Hematopoietic multipotent progenitor cell treated with erythropoietin and hydrocortisone succinate and interleukin-3 and kit ligand, for 17 days (in vitro differentiated cells): Measurements from ENCODE around the gene M6PR.
"Not testable (repeated sequence)": the region's sequence is repeated elsewhere in the genome, so short reads cannot be mapped to it uniquely, and the experiment has no call there.

ENCODE experiments used
- DNase-seq: peaks from one replicate; pipeline ENCODE4 v3.0.0-alpha.2; 2015; ENCODE audit warnings: low spot score

Gene M6PR

DNA sequence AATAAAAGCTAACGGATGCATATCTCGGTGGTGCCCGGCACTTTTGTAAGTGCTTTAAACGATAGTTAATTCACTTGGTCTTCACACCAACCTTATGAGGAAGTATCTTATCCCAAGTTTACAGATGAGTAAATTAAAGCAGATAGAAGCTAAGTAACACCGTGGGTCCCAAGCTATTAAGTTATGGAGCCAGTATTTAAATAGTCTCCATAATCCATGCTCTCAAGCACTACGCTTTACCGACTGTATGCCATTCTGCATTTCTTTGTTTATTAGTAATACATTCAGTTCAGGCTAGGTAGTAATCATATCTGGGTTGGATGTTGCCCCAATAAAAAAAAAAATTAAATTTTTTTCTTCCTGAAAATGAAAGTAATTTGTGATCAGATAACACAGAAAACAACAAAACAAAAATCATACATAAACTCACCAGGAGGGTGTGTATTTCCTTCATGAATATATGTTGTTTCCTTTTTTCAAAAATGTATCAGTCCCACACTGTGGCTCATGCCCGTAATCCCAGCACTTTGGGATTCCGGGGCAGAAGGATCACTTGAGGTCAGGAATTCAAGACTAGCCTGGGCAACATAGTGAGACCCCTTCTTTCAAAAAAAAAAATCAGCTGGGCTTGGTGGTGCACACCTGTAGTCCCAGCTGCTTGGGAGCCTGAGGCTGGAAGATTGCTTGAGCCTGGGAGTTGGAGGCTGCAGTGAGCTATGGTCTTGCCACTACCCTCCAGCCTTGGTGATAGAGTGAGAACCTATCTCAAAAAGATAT lies 1.4 kb upstream of the M6PR start:
- DNase-seq = peak; percentile 8

DNA sequence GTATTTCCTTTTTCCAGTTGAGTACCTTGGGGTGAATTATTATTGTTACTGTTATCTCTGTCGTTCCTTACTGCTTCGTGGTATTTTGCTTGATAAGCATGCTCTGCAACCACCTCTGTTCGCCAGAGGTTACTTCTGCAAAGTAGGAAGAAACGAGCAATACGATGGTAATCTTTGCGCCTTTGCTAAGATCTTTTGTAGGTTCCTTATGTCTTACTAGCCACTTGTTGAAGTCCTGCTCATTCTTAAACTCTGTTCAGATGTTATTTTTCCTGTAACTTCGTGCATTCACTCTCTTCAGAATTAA lies 729 bp upstream of the M6PR start:
- no peak for DNase-seq

DNA sequence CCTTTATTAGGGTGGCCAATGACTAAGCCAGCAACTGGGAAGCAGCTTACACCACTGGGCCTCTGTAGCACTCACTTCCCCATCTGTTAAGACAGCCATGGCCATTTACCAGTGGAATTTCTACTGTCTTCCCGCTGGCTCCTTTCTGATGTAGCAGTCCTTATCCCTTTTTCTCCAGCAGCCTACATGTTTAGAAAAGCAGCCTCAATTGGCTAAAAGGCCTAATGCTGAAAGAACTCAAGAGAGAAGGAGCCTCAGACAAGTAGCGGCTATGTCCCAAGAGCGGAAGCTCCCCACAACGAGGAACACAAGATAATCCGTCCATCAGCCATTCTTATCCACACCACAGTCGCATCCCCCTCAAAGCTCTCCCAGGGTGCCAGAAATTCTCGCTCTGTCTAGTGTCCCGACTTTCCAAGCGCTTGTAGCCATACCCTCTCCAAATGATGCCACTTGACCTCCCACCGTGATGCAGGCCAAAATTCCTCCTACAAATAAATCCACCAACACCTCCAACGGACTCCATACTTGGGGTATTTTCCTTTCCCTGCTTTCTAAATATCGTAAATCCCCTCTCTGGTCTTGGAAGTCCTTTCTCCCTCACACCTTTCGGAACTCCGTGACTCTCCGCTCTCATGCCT lies 624 bp downstream of the M6PR start:
- no peak for DNase-seq

- DNase-seq = peak; percentile 8
Observed at GRCh38 chr12:8947737-8948136, 1.7 kb downstream of the M6PR start.

GRCh38 chr12:8946733-8947132 lies 2.7 kb downstream of the M6PR start:
- no peak for DNase-seq

DNA sequence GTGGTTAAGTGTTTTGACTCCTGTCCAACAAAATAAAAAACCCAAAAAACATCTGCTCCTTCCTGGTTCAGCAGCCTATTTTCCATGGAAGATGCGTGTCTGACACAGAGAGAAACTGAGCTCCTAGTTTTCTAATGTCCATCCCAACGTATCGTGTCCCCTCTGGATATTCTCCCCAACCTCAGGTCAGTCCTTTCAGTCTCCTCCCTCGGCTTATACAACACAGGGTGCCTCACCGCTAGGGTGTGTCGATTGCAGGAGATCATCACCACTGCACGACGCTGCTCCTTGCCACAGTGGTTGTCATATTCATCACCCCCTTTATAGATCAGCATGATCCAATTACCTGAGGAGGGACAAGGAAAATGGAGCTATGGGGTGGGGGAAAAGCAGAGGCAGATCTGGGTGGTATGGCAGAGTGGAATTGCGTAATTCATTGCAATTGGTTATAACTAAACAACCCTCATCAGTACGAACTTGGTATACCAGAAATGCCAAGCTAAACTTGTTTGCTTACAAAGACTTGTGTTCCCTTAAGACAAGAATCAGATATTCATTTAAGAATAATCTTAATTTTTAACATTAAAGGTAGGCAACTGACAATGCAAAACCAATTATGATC lies 5.8 kb downstream of the M6PR start:
- no peak for DNase-seq

DNA sequence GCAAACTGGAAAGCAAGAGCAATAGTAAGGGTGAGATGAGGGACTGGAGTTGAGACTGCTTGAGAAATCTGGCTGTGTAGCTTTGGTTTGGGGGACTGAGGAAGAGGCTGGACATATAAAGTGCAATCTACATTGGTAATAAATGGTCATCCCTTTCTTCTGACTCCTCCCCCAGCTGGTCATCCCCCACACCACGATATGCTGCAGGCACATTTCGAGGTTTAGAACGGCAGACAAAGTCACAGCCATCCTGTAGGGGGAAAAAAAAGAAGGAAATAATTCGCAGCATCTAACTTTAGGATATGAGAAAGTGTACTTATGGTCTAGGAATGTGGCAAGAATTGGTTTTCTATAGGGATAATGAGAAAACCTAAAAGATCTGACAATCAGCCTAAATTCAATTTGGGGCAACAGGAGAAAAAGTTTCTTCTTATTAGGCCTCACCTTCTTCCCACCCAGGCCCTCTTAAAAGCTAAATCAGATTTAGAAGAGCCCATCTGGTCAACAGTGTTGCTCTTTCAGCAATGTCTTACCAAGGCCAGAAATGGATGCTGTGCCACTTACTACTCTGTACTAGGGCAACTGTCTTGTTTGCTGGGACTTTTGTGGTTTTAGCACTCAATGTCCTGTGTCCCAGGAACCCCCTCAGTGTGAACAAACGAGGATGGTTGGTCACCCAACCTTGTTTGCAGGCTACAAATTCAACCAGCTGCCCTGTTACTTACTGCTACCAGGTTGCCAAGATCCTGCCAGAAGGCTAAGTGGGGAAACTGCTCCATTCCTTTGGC lies 7.6 kb downstream of the M6PR start:
- DNase-seq = no peak

GRCh38 chr12:8937842-8938442 lies 11.5 kb downstream of the M6PR start:
- not testable (repeated sequence) for DNase-seq

- no peak for DNase-seq
Observed at GRCh38 chr12:8936735-8937134, 12.7 kb downstream of the M6PR start.

DNA sequence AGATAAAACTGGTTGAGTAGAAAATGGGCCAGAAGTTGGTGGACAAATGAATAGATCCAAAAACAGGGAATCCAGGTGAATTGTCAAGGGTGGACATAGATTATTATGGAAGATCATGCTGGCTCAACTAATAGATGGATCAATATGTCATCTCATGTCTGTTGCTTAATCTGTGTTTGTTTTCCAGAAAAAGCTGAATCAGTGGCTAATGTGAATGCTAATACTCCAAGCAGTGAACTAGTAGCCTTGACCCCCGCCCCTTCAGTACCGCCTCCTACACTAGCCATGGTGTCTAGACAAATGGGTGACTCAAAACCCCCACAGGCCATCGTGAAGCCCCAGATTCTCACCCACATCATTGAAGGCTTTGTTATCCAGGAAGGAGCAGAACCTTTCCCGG lies 15.4 kb downstream of the M6PR start:
- not testable (repeated sequence) for DNase-seq

DNA sequence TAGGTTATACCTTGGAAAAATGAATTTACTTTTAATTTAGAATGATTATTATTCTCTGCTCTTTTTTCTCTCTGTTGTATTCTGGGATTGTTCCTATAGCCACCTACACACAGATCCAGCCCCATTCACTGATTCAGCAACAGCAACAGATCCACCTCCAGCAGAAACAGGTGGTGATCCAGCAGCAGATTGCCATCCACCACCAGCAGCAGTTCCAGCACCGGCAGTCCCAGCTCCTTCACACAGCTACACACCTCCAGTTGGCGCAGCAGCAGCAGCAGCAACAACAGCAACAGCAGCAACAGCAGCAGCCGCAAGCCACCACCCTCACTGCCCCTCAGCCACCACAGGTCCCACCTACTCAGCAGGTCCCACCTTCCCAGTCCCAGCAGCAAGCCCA lies 17.0 kb downstream of the M6PR start:
- not testable (repeated sequence) for DNase-seq

DNA sequence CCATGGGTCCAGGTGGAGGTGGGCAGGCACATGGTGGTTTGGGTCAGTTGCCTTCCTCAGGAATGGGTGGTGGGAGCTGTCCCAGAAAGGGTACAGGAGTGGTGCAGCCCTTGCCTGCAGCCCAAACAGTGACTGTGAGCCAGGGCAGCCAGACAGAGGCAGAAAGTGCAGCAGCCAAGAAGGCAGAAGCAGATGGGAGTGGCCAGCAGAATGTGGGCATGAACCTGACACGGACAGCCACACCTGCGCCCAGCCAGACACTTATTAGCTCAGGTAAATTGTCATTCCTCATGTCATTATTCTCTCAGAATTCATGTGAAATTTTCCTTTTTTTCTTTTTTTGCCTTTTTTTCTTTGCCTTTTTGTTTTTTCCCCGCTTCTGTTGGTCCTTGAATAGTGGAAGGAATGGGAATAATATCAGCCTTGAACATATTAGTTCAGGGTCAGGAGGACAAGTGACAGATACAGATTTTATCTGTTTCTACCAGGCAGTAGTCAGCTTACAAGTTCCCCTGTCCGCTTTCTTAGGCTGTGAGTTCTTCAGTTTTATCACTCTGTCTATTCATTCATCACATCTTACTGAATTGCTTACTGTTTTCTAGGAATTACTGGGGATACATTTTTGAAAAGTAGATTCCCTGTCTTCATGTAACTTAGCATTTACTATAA lies 18.7 kb downstream of the M6PR start:
- not testable (repeated sequence) for DNase-seq

- no peak for DNase-seq
Observed at GRCh38 chr12:8922544-8922943, 26.9 kb downstream of the M6PR start.

GRCh38 chr12:8919643-8920042 lies 29.8 kb downstream of the M6PR start:
- DNase-seq = not testable (repeated sequence)

GRCh38 chr12:8917751-8918150 lies 31.7 kb downstream of the M6PR start:
- no peak for DNase-seq

DNA sequence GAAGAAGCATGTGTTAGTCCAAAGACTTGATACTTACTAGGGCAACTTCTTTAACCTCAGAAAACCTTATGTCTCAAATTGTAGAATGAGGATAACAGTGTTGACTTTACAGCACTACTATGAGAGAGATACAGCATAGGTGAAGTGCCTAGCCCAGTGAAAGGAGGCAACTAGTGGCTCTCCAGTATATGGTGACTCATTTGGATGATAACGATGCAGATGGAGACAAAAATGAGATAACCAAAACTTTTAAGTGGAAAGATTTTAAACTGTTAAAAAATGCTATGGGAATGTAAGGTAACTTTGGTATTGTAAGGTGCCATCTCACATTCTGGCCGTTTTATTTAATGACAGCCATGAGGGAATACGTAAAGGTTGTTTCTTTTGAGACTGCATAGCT lies 32.4 kb downstream of the M6PR start:
- no peak for DNase-seq

DNA sequence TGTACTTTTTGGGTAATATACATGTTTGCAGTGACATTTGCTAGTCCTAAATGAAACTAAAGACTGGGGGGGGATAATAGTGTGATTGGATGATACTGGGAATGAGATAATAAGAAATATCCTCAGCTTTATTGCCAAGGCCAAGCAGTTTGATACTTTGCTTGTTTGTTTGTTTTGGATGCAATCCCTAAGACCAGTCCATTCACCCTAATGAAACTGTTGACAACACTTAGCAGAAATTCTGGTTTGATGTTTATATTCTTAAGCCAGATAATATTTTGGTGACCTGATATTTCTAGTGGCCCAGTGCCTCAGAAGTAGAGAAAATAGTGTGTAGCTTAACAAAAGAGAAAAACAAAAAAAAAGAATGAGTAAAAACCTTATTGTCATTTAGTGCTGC lies 33.3 kb downstream of the M6PR start:
- no peak for DNase-seq

- peak; percentile 40 for DNase-seq
Observed at GRCh38 chr12:8914716-8915526, 34.5 kb downstream of the M6PR start.

DNA sequence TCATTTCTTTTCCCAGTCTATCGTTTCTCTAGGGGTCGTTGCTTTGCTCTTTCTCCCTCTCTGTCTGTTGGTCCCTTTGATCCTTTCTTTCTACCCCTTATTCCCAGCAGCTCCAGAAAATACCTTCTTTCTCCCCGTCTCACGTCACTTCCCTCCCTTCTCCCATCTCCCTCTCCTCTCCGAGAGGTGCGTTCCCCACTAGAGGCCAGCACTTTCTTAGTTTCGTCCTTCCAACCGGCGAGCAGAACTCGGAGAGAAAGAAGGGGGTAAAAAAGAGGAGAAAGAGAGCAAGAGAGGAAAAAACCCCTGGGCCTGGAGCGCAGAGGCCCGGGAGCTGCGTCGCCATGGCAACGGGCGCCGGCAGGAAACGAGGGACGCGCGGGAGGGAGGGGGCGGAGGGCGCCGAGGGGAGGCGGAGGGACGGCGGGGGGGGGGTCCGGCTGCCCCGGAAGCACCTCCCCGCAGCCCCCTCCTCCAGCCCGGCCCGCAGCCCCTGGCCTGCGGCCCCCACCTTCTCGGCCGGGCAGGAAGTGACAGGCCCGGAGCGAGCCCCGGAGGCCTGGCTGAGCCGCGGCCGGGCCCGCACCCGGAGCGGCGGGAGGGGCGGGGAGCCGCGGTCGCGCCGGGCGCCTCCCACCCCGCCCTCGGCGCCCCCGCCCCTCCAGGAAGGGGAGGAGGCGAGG lies 35.3 kb downstream of the M6PR start, which contains the start of gene PHC1:
PHC1 (plus strand) TSS at position 477 of the 683 bp plus-strand sequence. CDS start 3,169 bp downstream, outside the sequence.
- peak; percentile 79 for DNase-seq

- no peak for DNase-seq
Observed at GRCh38 chr12:8913702-8914032, 35.8 kb downstream of the M6PR start.
